Keratinocyte (primary cell): ENCODE results near the gene CSMD2. TPM values are rescaled to one million over a fixed set of nuclear protein-coding genes. Genes with fewer than 3 reads are reported as not detected.

Source experiments
- DNase-seq: peaks from one replicate; pipeline ENCODE4 v3.0.0-alpha.2; 2011; ENCODE audit warnings: low read depth, missing footprints, low spot score
- FAIRE-seq: peaks from 2 replicates; lab custom pipeline; 2011; peaks lifted over from hg19 to GRCh38; lab: Jason Lieb, UNC
- H2AFZ ChIP-seq: 2 replicates; pipeline ENCODE4 v1.6.0; 2012; ENCODE audit warnings: low read length, control low read depth, inconsistent platforms; ENCODE audit not compliant: control insufficient read depth
- H3K27ac ChIP-seq: 2 replicates; pipeline ENCODE4 v1.5.1; 2011; ENCODE audit warnings: low read length; ENCODE audit not compliant: control insufficient read depth, insufficient read depth
- H3K27me3 ChIP-seq: 3 replicates; pipeline ENCODE4 v1.6.0; 2011; ENCODE audit warnings: low read length; ENCODE audit not compliant: control insufficient read depth, insufficient read depth; ENCODE audit errors: extremely low read depth
- H3K36me3 ChIP-seq, 2 experiments: 2 replicates in 1 of 2; 3 replicates in 1 of 2; pipeline ENCODE4 v1.5.1; 2011; ENCODE audit warnings: low read length in 2 of 2, mild to moderate bottlenecking in 1 of 2; ENCODE audit not compliant: control insufficient read depth in 2 of 2, insufficient read depth in 2 of 2; ENCODE audit errors: extremely low read depth in 1 of 2
- H3K4me1 ChIP-seq: 3 replicates; pipeline ENCODE4 v1.5.1; 2011; ENCODE audit warnings: low read length; ENCODE audit not compliant: control insufficient read depth, insufficient read depth; ENCODE audit errors: extremely low read depth
- H3K4me2 ChIP-seq: 3 replicates; pipeline ENCODE4 v1.6.0; 2011; ENCODE audit warnings: low read depth, low read length; ENCODE audit not compliant: control insufficient read depth, insufficient read depth; ENCODE audit errors: extremely low read depth
- H3K4me3 ChIP-seq, 3 experiments: fragments of 200-600 bp in 1 of 3; sonication (generic) in 1 of 3; 2 replicates in 2 of 3; 3 replicates in 1 of 3; pipeline ENCODE4 v1.5.1; 2011 to 2016; ENCODE audit warnings: low read length in 3 of 3, mild to moderate bottlenecking in 3 of 3, control low read depth in 2 of 3, inconsistent platforms in 1 of 3, low read depth in 1 of 3, mixed read lengths in 1 of 3, mixed run types in 1 of 3, moderate library complexity in 1 of 3; ENCODE audit not compliant: control insufficient read depth in 2 of 3, insufficient read depth in 2 of 3; ENCODE audit errors: extremely low read depth in 1 of 3
- H3K79me2 ChIP-seq: 2 replicates; pipeline ENCODE4 v1.6.0; 2012; ENCODE audit warnings: low read length; ENCODE audit not compliant: control insufficient read depth, insufficient read depth
- H3K9ac ChIP-seq: 3 replicates; pipeline ENCODE4 v1.6.0; 2011; ENCODE audit warnings: low read length; ENCODE audit not compliant: control insufficient read depth, insufficient read depth; ENCODE audit errors: extremely low read depth
- H3K9me1 ChIP-seq: 3 replicates; pipeline ENCODE4 v1.6.0; 2011; ENCODE audit warnings: low read length; ENCODE audit not compliant: control insufficient read depth, insufficient read depth; ENCODE audit errors: extremely low read depth
- H3K9me3 ChIP-seq: 2 replicates; pipeline ENCODE4 v1.5.1; 2012; ENCODE audit warnings: low read depth, low read length; ENCODE audit not compliant: control insufficient read depth
- H4K20me1 ChIP-seq: 3 replicates; pipeline ENCODE4 v1.6.0; 2011; ENCODE audit warnings: low read length; ENCODE audit not compliant: control insufficient read depth, insufficient read depth; ENCODE audit errors: extremely low read depth
- EZH2 ChIP-seq: IDR thresholded peaks from one replicate; pipeline ENCODE4 v1.6.1; 2012; ENCODE audit warnings: inconsistent platforms, mild to moderate bottlenecking, low read length, moderate library complexity
- dilution Hi-C: fragments of 300-500 bp; cut with MboI; formaldehyde crosslinking; loops from one replicate; pipeline ENCODE4 v1.7.0; 2020; ENCODE audit warnings: low sequenced_read_pairs; ENCODE audit not compliant: extremely low pct_ligation_motif_present
- polyA plus RNA-seq, 5 experiments: library from polyadenylated mRNA; depleted of rRNA in 3 of 5; stranded (reverse) in 3 of 5; stranded (forward) in 1 of 5; unstranded in 1 of 5; fragments of >200 nt; gene quantifications; 1 replicate in 1 of 5; 2 replicates in 3 of 5; 3 replicates in 1 of 5; pipeline versions ENCODE4 v1.2.1 to v1.2.3, GENCODE V29; 2011 to 2012; ENCODE audit warnings: missing spikeins in 2 of 5, low read depth in 1 of 5, low replicate concordance in 1 of 5
- TF ChIP-seq, protein P1 (sequence below), 3 experiments: IDR thresholded peaks in 1 of 3; conservative IDR thresholded peaks in 1 of 3; optimal IDR thresholded peaks in 1 of 3; 2 replicates in 2 of 3; 3 replicates in 1 of 3; pipeline versions ENCODE3 to v1.5.1; 2011; ENCODE audit warnings: low read length in 3 of 3, mild to moderate bottlenecking in 3 of 3, moderate library complexity in 2 of 3, control low read depth in 1 of 3, inconsistent platforms in 1 of 3; ENCODE audit not compliant: insufficient read depth in 2 of 3; ENCODE audit errors: extremely low read depth in 1 of 3

Gene CSMD2
- polyA plus RNA-seq, 1 donor (not counting 4 experiments of a cell fraction or from before 2014, with no cell fraction given) = 2.0 TPM

DNA sequence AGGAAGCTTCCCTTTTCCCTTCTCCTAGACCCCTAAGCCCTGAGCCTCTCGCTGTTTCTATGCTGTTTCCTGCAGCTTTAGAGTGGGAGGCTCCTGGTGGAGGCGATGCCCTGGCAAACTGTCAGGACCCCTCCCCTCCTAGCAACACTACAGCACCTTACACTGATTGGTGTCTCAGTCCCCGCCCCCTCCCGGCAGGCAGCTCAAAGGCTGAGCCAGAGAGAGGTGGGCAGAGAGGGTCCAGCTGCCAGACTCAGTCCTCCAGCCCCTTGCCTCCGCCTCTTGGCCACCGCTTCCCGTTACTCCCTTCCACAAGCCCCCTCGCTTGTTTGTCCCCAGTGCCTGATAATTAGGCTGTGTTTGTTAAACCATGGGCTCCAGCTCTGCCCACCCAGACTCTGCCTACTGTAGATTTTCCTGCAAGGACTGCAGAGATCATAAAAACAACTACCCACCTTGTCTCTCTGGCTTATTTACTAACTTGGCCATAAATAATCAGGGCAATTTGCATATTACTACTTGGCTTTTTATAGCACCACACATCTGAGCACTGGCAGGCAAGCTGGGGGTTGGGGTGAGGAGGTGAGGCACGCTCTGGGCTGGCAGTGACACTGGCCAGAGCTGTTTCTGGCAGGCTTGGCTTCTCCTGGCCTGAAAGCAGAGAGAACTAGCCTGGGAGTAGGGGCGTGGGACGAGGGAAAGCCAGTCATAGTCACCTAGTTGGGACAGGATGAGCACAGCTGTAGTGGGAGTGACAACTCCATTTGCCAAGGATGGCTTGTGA is 107.5 kb downstream of the CSMD2 start:
- dilution Hi-C loops = no loop called here
- TF ChIP-seq, protein P1, sequence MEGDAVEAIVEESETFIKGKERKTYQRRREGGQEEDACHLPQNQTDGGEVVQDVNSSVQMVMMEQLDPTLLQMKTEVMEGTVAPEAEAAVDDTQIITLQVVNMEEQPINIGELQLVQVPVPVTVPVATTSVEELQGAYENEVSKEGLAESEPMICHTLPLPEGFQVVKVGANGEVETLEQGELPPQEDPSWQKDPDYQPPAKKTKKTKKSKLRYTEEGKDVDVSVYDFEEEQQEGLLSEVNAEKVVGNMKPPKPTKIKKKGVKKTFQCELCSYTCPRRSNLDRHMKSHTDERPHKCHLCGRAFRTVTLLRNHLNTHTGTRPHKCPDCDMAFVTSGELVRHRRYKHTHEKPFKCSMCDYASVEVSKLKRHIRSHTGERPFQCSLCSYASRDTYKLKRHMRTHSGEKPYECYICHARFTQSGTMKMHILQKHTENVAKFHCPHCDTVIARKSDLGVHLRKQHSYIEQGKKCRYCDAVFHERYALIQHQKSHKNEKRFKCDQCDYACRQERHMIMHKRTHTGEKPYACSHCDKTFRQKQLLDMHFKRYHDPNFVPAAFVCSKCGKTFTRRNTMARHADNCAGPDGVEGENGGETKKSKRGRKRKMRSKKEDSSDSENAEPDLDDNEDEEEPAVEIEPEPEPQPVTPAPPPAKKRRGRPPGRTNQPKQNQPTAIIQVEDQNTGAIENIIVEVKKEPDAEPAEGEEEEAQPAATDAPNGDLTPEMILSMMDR (optimal IDR thresholded peaks at IDR 0.05 in 1 of 3, IDR thresholded peaks at IDR 0.05 in 1 of 3, conservative IDR thresholded peaks at IDR 0.05 in 1 of 3; ENCODE audit: extremely low read depth in 1 of 3, insufficient read depth in 2 of 3, low read length in 3 of 3) = no peak
- Histone ChIP-seq H4K20me1 (no peaks in the 10 kb centered on the region), H2AFZ (no peak overlapping the region), H3K9me3 (no peaks in the 10 kb centered on the region), H3K9me1 (no peaks in the 10 kb centered on the region), H3K4me2 (no peak overlapping the region), H3K27ac (no peak overlapping the region), H3K4me3 (no peak overlapping the region), H3K79me2 (no peaks in the 10 kb centered on the region), H3K27me3 (no peaks in the 10 kb centered on the region), H3K9ac (no peak overlapping the region), H3K4me1 (no peaks in the 10 kb centered on the region), H3K36me3 (no peaks in the 10 kb centered on the region)
- FAIRE-seq (no peak), DNase-seq (no peak)

DNA sequence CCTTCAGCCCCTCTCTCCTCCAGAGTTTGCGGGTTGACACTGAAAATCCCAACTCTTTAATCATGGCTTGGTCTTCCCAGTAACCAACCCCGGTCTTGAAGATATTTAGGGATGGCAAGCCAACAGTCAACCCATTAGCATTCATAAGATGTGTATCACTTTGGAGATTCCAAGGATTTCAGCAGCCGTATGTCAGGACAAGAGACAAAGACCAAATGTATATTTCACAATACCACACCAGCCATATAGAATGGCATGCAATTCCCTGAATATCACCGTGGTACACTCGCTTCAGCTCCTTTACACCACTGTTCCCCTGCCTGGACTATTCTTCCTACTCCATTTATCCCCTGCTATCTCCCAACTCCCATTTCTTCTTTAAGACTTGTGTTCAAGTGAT is 109.2 kb downstream of the CSMD2 start:
- no peak overlapping the region for H2AFZ ChIP-seq
- H3K79me2 ChIP-seq = no peaks in the 10 kb centered on the region
- H3K36me3 ChIP-seq = no peaks in the 10 kb centered on the region
- no peak overlapping the region for H3K9ac ChIP-seq
- H3K9me1 ChIP-seq = no peaks in the 10 kb centered on the region
- no peak overlapping the region for H3K4me3 ChIP-seq
- dilution Hi-C loops = no loop called here
- no peak for DNase-seq
- H3K27ac ChIP-seq = no peak overlapping the region
- no peak for TF ChIP-seq EZH2
- TF ChIP-seq, protein P1 (optimal IDR thresholded peaks at IDR 0.05 in 1 of 3, IDR thresholded peaks at IDR 0.05 in 1 of 3, conservative IDR thresholded peaks at IDR 0.05 in 1 of 3; ENCODE audit: extremely low read depth in 1 of 3, insufficient read depth in 2 of 3, low read length in 3 of 3) = no peak
- no peaks in the 10 kb centered on the region for H4K20me1 ChIP-seq
- H3K4me2 ChIP-seq = no peak overlapping the region
- no peak for FAIRE-seq
- no peaks in the 10 kb centered on the region for H3K27me3 ChIP-seq
- H3K9me3 ChIP-seq = no peaks in the 10 kb centered on the region
- no peaks in the 10 kb centered on the region for H3K4me1 ChIP-seq
